GM18519 (cell line): Measurements from ENCODE around the gene SH3BP4.
"Not testable (repeated sequence)": the region's sequence is repeated elsewhere in the genome, so short reads cannot be mapped to it uniquely, and the experiment has no call there.

ENCODE experiments used
- ATAC-seq: cut with Tn5 transposase; IDR thresholded peaks from one replicate; pipeline ENCODE4 v1.9.1; 2021; ENCODE audit warnings: mild to moderate bottlenecking, moderate library complexity; ENCODE audit not compliant: unreplicated experiment, low FRiP score

The SH3BP4 gene

GRCh38 chr2:235051436-235052260, 99.8 kb downstream of the SH3BP4 start:
- no peak for ATAC-seq

- no peak for ATAC-seq
Observed at GRCh38 chr2:235052514-235053354, 100.9 kb downstream of the SH3BP4 start.

GRCh38 chr2:235053651-235054050, 101.8 kb downstream of the SH3BP4 start:
- ATAC-seq = no peak

GRCh38 chr2:235054475-235054874, 102.7 kb downstream of the SH3BP4 start:
- ATAC-seq = no peak

- ATAC-seq = no peak
Observed at GRCh38 chr2:235054919-235055318, 103.1 kb downstream of the SH3BP4 start.

- no peak for ATAC-seq
Observed at GRCh38 chr2:235055891-235056516, 104.2 kb downstream of the SH3BP4 start.

GRCh38 chr2:235056768-235057167, 105.0 kb downstream of the SH3BP4 start:
- no peak for ATAC-seq

GRCh38 chr2:235057616-235058015, 105.8 kb downstream of the SH3BP4 start:
- not testable (repeated sequence) for ATAC-seq

- ATAC-seq = no peak
Observed at GRCh38 chr2:235059161-235059560, 107.3 kb downstream of the SH3BP4 start.

GRCh38 chr2:235061656-235062055, 109.8 kb downstream of the SH3BP4 start:
- no peak for ATAC-seq

GRCh38 chr2:235063471-235063961, 111.7 kb downstream of the SH3BP4 start:
- ATAC-seq = no peak

- ATAC-seq = no peak
Observed at GRCh38 chr2:235064976-235065375, 113.2 kb downstream of the SH3BP4 start.

GRCh38 chr2:235066490-235066889, 114.7 kb downstream of the SH3BP4 start:
- ATAC-seq = no peak

GRCh38 chr2:235066895-235067294, 115.1 kb downstream of the SH3BP4 start:
- ATAC-seq = no peak

- no peak for ATAC-seq
Observed at GRCh38 chr2:235068701-235069100, 116.9 kb downstream of the SH3BP4 start.

GRCh38 chr2:235070063-235070706, 118.4 kb downstream of the SH3BP4 start:
- no peak for ATAC-seq

- no peak for ATAC-seq
Observed at GRCh38 chr2:235073868-235074413, 122.1 kb downstream of the SH3BP4 start.

GRCh38 chr2:235077046-235077445, 125.2 kb downstream of the SH3BP4 start:
- no peak for ATAC-seq

- no peak for ATAC-seq
Observed at GRCh38 chr2:235078182-235078581, 126.4 kb downstream of the SH3BP4 start.

GRCh38 chr2:235078914-235079472, 127.2 kb downstream of the SH3BP4 start:
- ATAC-seq = no peak
